OCI-LY1 (cell line): ENCODE measurements around the gene PCSK5.

Source experiments
- CTCF ChIP-seq: fragments of 200-600 bp; sonication (generic), shearing (Covaris generic); IDR thresholded peaks from 2 replicates; pipeline ENCODE4 v1.5.1; 2017; ENCODE audit warnings: mild to moderate bottlenecking, antibody characterized with exemption, low read length, moderate library complexity, mixed read lengths
- EZH2 ChIP-seq: fragments of 200-600 bp; sonication (generic), shearing (Covaris generic); IDR thresholded peaks from 2 replicates; pipeline ENCODE4 v1.8.0; 2017; ENCODE audit warnings: borderline replicate concordance, mixed run types, mild to moderate bottlenecking, antibody characterized with exemption, low read length, moderate library complexity, mixed read lengths

DNA sequence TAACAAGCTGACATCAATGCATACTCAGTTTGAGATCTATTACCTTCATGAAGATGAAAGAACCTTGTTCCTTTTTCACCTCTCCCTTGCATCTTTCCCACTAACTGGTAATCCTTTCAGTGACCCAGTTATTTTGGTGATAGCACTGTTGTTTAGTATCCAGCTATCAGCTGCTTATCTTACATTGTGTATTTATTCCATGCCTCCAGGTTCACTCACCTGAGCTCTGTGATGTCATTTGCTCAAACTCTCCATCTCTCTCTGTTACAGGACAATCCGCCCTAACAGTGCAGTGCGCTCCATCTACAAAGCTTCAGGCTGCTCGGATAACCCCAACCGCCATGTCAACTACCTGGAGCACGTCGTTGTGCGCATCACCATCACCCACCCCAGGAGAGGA lies 268.2 kb downstream of the PCSK5 start:
- no peak for TF ChIP-seq EZH2
- no peak for TF ChIP-seq CTCF
